ENCODE results near the gene DAZAP1.

DAZAP1 gene

DNA sequence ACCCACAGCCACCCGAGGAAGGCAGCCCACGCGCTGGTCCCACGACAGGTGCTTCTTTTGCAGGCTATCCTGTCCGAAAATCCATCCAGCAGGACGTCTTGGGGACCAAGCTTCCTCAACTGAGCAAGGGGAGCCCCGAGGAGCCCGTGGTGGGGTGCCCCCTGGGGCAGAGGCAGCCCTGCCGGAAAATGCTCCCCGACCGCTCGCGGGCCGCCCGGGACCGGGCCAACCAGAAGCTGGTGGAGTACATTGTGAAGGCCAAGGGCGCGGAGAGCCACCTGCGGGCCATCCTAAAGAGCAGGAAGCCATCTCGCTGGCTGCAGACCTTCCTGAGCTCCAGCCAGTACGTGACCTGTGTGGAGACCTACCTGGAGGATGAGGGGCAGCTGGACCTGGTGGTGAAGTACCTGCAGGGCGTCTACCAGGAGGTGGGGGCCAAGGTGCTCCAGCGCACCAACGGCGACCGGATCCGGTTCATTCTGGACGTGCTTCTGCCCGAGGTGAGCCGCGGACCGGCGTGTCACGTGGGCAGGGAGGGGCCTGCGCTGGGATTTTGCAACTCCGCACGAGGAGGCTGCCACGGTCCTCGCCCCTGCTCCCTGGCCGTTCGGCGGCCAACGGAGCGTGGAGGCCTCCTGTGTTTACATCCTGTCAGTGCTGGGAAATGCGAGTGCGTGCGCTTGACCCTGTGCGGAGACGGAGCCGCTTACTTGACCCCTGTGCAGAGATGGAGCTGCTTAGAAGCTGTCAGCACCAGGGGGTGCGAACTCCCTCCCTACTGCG lies 36.6 kb upstream of the DAZAP1 start:
- DNase-seq (ENCODE audit: extremely low read depth, low read depth): no peak
- H3K4me3 ChIP-seq (replicated peaks; ENCODE audit: low read depth, low read length): no peak overlapping the region
- TF ChIP-seq, protein P1, sequence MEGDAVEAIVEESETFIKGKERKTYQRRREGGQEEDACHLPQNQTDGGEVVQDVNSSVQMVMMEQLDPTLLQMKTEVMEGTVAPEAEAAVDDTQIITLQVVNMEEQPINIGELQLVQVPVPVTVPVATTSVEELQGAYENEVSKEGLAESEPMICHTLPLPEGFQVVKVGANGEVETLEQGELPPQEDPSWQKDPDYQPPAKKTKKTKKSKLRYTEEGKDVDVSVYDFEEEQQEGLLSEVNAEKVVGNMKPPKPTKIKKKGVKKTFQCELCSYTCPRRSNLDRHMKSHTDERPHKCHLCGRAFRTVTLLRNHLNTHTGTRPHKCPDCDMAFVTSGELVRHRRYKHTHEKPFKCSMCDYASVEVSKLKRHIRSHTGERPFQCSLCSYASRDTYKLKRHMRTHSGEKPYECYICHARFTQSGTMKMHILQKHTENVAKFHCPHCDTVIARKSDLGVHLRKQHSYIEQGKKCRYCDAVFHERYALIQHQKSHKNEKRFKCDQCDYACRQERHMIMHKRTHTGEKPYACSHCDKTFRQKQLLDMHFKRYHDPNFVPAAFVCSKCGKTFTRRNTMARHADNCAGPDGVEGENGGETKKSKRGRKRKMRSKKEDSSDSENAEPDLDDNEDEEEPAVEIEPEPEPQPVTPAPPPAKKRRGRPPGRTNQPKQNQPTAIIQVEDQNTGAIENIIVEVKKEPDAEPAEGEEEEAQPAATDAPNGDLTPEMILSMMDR (IDR thresholded peaks at IDR 0.05; ENCODE audit: low read depth, low read length, missing control alignments): no peak

DNA sequence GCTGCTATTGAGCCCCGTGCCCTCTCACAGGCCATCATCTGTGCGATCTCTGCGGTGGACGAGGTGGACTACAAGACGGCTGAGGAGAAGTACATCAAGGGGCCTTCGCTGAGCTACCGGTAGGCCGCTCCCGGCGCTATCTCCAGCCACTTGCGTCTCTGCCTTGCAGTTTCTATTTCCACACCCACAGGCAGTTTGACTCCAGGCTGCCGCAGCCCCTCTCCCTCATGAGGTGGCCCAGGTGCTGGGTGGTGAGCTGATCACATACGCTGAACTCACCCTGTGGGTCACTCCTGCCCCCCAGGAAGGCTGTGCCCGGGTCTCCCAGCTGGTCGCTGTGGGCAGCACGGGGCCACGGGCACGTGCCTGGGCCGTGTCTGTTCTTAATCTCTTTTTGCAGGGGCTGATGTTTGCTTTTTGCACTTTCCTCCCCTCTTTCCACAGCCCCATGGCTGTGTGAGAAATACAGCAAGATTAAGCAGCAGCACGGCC lies 34.3 kb upstream of the DAZAP1 start:
- TF ChIP-seq, protein P1 (IDR thresholded peaks at IDR 0.05; ENCODE audit: low read depth, low read length, missing control alignments): no peak
- no peak overlapping the region for H3K4me3 ChIP-seq (replicated peaks; ENCODE audit: low read depth, low read length)
- DNase-seq (ENCODE audit: extremely low read depth, low read depth): no peak

DNA sequence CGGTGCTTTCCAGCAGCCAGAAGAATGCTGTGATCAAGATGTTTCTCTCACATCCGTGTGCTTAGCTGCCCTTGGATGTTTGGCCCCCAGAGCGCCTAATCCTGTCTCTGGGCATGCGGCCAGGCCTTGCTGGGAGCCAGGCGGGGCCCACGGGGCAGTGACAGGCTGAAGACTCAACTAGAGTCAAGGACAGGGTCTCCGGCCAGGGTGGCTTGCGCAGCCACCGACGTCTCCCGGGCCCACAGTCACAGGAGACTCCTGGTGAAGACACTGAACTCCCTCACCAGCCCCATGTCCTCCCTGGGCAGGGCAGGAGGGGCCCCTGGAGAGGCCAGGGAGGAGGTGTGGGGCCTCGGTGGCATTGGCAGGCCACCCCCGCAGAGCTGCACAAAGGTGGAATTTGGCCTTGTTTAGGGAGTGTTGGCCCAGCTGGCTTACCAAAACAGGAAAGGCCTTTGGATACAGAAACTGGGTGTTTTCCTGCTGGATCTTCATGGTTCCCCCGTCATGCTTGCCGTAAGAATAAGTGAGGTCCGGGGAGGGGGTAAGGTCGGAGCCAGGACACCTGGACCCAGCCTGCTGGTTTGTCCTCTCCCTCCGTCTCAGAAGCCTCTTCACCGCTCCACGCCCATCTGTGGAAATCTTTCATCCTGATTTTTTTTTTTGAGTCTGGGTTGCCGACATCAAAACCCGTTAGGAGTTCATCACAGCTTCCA lies 33.7 kb upstream of the DAZAP1 start:
- DNase-seq (ENCODE audit: extremely low read depth, low read depth): no peak
- no peak overlapping the region for H3K4me3 ChIP-seq (replicated peaks; ENCODE audit: low read depth, low read length)
- TF ChIP-seq, protein P1 (IDR thresholded peaks at IDR 0.05; ENCODE audit: low read depth, low read length, missing control alignments): no peak

DNA sequence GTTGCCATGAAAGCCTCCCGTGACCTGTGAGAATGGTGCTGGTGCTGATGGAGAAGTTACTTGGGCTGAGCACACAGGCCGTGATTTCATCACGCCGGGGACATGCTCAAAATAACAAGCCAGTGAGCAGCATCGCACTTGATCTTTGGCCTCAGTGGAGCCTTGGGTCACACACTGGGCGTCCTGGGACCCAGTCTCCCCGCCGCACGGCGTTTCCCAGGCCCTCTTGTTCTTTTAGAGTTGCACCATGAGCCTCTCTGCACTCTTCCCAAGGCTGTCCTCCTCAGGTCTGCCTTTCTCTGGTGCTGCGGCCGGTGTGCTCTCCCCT lies 33.2 kb upstream of the DAZAP1 start:
- DNase-seq (ENCODE audit: extremely low read depth, low read depth): no peak
- TF ChIP-seq, protein P1 (IDR thresholded peaks at IDR 0.05; ENCODE audit: low read depth, low read length, missing control alignments): no peak
- H3K4me3 ChIP-seq (replicated peaks; ENCODE audit: low read depth, low read length): no peak overlapping the region

DNA sequence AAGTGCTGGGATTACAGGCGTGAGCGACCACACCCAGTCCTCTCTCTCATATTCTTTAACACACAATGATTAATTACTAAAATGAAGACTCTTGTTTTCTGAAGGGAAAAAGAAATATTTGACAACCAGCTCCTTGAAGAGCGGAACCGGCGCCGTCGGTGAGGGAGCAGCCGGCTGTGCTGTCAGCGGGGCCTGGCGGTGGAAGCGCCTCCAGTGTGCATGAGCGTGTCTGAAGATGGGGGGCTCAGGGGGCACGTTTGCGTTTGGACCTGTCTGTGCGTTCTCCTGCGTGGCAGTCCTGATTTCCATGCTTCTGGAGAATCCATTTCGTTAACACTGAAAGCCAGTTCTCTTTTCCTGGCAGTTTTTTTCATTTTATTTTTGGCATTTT lies 31.0 kb upstream of the DAZAP1 start:
- TF ChIP-seq, protein P1 (IDR thresholded peaks at IDR 0.05; ENCODE audit: low read depth, low read length, missing control alignments): no peak
- no peak overlapping the region for H3K4me3 ChIP-seq (replicated peaks; ENCODE audit: low read depth, low read length)

DNA sequence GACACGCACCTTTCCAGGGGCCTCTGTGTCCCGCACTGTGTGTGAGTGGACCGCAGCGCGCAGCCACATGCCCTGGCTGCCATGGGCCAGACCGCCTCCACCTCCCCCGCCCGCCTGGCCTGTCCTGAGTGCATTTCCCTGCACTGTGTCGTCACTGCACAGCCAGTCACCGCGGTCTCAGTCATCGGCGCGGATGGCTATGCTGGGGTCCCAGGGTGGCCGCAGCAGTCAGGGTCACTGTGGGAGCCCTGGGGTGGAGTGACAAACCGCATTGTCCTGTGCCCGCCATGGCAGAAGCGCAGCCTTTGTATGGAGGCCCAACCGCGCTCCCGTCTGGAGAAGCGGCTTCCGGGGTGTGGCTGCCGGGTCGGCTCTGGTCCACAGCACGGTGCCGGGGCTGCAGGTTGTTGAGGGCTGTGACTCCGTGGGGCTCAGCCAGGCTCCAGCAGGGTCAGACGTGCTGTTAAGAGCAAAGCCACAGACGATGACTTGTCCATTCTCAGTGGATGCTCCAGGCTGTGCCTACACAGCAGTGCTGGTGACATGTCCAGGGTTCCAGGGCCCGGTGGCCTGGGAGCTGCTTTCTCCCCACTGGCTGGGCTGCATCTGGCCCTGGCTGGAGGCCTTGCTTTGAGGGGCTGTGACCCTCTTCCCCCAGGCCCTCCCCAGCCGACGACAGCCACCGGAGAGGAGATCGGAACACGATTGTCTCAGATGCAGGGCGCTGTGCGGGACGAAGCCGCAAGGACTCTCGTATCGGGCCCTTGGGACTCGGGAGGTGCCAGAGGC lies 30.0 kb upstream of the DAZAP1 start:
- TF ChIP-seq, protein P1 (IDR thresholded peaks at IDR 0.05; ENCODE audit: low read depth, low read length, missing control alignments): no peak
- no peak for DNase-seq (ENCODE audit: extremely low read depth, low read depth)
- no peak overlapping the region for H3K4me3 ChIP-seq (replicated peaks; ENCODE audit: low read depth, low read length)

More for the DNA sequence above, 31.0 kb upstream of the DAZAP1 start:
- no peak for DNase-seq (ENCODE audit: extremely low read depth, low read depth)

All from HFF-Myc (cell line).